Activated CD4-positive, alpha-beta T cell treated with anti-CD3 and anti-CD28 coated beads, Interleukin-2, amount 10 ng/mL, durations not matched to agents 7 days and 5 days (primary cell): ENCODE results near the gene ITPR1. TPM values are rescaled to one million over a fixed set of nuclear protein-coding genes. Genes with fewer than 3 reads are reported as not detected.

Source experiments
- CTCF ChIA-PET: fragments of 350-600 bp; sonication (Branson Sonifier 250); formaldehyde crosslinking; loops from one replicate; lab custom pipeline; 2021; ENCODE audit warnings: antibody characterized with exemption; lab: Charles Lee
- POLR2A ChIA-PET: fragments of 350-600 bp; sonication (Branson Sonifier 250); formaldehyde crosslinking; loops from one replicate; lab custom pipeline; 2021; ENCODE audit warnings: antibody characterized with exemption; lab: Charles Lee
- DNase-seq: peaks from one replicate; pipeline ENCODE4 v3.0.0-alpha.2; 2020
- H3K27ac Mint-ChIP-seq: one replicate; pipeline ENCODE4 v1.8.0; 2021; ENCODE audit warnings: mild to moderate bottlenecking, moderate library complexity, mixed read lengths
- H3K27me3 Mint-ChIP-seq: one replicate; pipeline ENCODE4 v1.8.0; 2021; ENCODE audit warnings: mixed read lengths
- H3K36me3 Mint-ChIP-seq: one replicate; pipeline ENCODE4 v1.8.0; 2021; ENCODE audit warnings: low read depth, mixed read lengths
- H3K4me1 Mint-ChIP-seq: one replicate; pipeline ENCODE4 v1.8.0; 2021; ENCODE audit warnings: mixed read lengths
- H3K4me3 Mint-ChIP-seq: one replicate; pipeline ENCODE4 v1.8.0; 2021; ENCODE audit warnings: mild to moderate bottlenecking, moderate library complexity, mixed read lengths
- H3K9me3 Mint-ChIP-seq: one replicate; pipeline ENCODE4 v1.8.0; 2021; ENCODE audit warnings: mixed read lengths
- total RNA-seq, 2 experiments: library from RNA; stranded (reverse); gene quantifications; one replicate each; pipeline ENCODE4 v1.2.3, GENCODE V29; 2021

Gene ITPR1
- total RNA-seq, 2 experiments from 2014 or later = 42.3 to 44.7 TPM

GRCh38 chr3:4551051-4551711, 58.0 kb downstream of the ITPR1 start:
- Mint-ChIP-seq H3K4me1 (no peaks in the 10 kb centered on the region), H3K4me3 (no peak overlapping the region), H3K36me3 (no peaks in the 10 kb centered on the region), H3K27me3 (no peaks in the 10 kb centered on the region), H3K9me3 (no peaks in the 10 kb centered on the region), H3K27ac (no peak overlapping the region)
- ChIA-PET POLR2A (no interaction called here), CTCF (interaction anchor here (0.7 kb wide), 1 partner anchor 16 kb away, joined by 3 read pairs; no protein-coding TSS in a partner anchor)
- no peak for DNase-seq

GRCh38 chr3:4551794-4552442, 58.8 kb downstream of the ITPR1 start:
- Mint-ChIP-seq H3K27me3 (no peaks in the 10 kb centered on the region), H3K4me3 (no peak overlapping the region), H3K36me3 (no peaks in the 10 kb centered on the region), H3K27ac (no peak overlapping the region), H3K9me3 (peaks cover 2% of the 10 kb centered on the region), H3K4me1 (no peaks in the 10 kb centered on the region)
- CTCF ChIA-PET = interaction anchor here (0.7 to 1.5 kb wide), 2 partner anchors 7 to 15 kb away, joined by 3 to 7 read pairs; no protein-coding TSS in a partner anchor
- no peak for DNase-seq
- POLR2A ChIA-PET = no interaction called here

- no peaks in the 10 kb centered on the region for H3K4me1 Mint-ChIP-seq
- H3K27ac Mint-ChIP-seq = no peak overlapping the region
- peaks cover 2% of the 10 kb centered on the region for H3K36me3 Mint-ChIP-seq
- POLR2A ChIA-PET = no interaction called here
- CTCF ChIA-PET = interaction anchor here (0.6 to 1.5 kb wide), 4 partner anchors 8 to 1749 kb away, joined by 3 to 7 read pairs (median 4); no protein-coding TSS in a partner anchor
- H3K9me3 Mint-ChIP-seq = peaks cover 5% of the 10 kb centered on the region
- H3K27me3 Mint-ChIP-seq = no peaks in the 10 kb centered on the region
- DNase-seq = no peak
- H3K4me3 Mint-ChIP-seq = no peak overlapping the region
Measured at GRCh38 chr3:4552811-4553210, 59.7 kb downstream of the ITPR1 start.

- no peaks in the 10 kb centered on the region for H3K4me1 Mint-ChIP-seq
- no peak overlapping the region for H3K4me3 Mint-ChIP-seq
- ChIA-PET POLR2A (no interaction called here), CTCF (interaction anchor here (1.0 kb wide), 1 partner anchor 32 kb away, joined by 3 read pairs; no protein-coding TSS in a partner anchor)
- DNase-seq = no peak
- peaks cover 9% of the 10 kb centered on the region for H3K9me3 Mint-ChIP-seq
- H3K27me3 Mint-ChIP-seq = no peaks in the 10 kb centered on the region
- H3K36me3 Mint-ChIP-seq = peaks cover 2% of the 10 kb centered on the region
- no peak overlapping the region for H3K27ac Mint-ChIP-seq
Measured at GRCh38 chr3:4561661-4562060, 68.5 kb downstream of the ITPR1 start.

- ChIA-PET POLR2A (no interaction called here), CTCF (interaction anchor here (1.0 kb wide), 1 partner anchor 31 kb away, joined by 3 read pairs; no protein-coding TSS in a partner anchor)
- Mint-ChIP-seq H3K4me1 (no peaks in the 10 kb centered on the region), H3K36me3 (no peaks in the 10 kb centered on the region), H3K27me3 (no peaks in the 10 kb centered on the region), H3K9me3 (peaks cover 7% of the 10 kb centered on the region), H3K4me3 (no peak overlapping the region), H3K27ac (no peak overlapping the region)
- DNase-seq = no peak
Measured at GRCh38 chr3:4562595-4562994, 69.4 kb downstream of the ITPR1 start.

- H3K4me1 Mint-ChIP-seq = no peaks in the 10 kb centered on the region
- no peak overlapping the region for H3K27ac Mint-ChIP-seq
- ChIA-PET POLR2A (no interaction called here), CTCF (no interaction called here)
- no peaks in the 10 kb centered on the region for H3K36me3 Mint-ChIP-seq
- H3K4me3 Mint-ChIP-seq = no peak overlapping the region
- no peak for DNase-seq
- H3K9me3 Mint-ChIP-seq = no peaks in the 10 kb centered on the region
- H3K27me3 Mint-ChIP-seq = no peaks in the 10 kb centered on the region
Measured at GRCh38 chr3:4564270-4564669, 71.1 kb downstream of the ITPR1 start.

- no peaks in the 10 kb centered on the region for H3K36me3 Mint-ChIP-seq
- H3K4me3 Mint-ChIP-seq = no peak overlapping the region
- no peak for DNase-seq
- no peaks in the 10 kb centered on the region for H3K27me3 Mint-ChIP-seq
- CTCF ChIA-PET = no interaction called here
- no peak overlapping the region for H3K27ac Mint-ChIP-seq
- no peaks in the 10 kb centered on the region for H3K4me1 Mint-ChIP-seq
- POLR2A ChIA-PET = no interaction called here
- H3K9me3 Mint-ChIP-seq = no peaks in the 10 kb centered on the region
Measured at GRCh38 chr3:4564928-4565586, 71.9 kb downstream of the ITPR1 start.

GRCh38 chr3:4565809-4566501, 72.8 kb downstream of the ITPR1 start:
- POLR2A ChIA-PET = no interaction called here
- no peaks in the 10 kb centered on the region for H3K9me3 Mint-ChIP-seq
- no peaks in the 10 kb centered on the region for H3K27me3 Mint-ChIP-seq
- peaks cover 2% of the 10 kb centered on the region for H3K4me1 Mint-ChIP-seq
- no peak for DNase-seq
- no peak overlapping the region for H3K27ac Mint-ChIP-seq
- no peaks in the 10 kb centered on the region for H3K36me3 Mint-ChIP-seq
- CTCF ChIA-PET = interaction anchor here (0.6 to 1.4 kb wide), 5 partner anchors 13 to 132 kb away, joined by 3 to 4 read pairs (median 3); no protein-coding TSS in a partner anchor
- no peak overlapping the region for H3K4me3 Mint-ChIP-seq

GRCh38 chr3:4568841-4569240, 75.7 kb downstream of the ITPR1 start:
- H3K4me1 Mint-ChIP-seq = peaks cover 3% of the 10 kb centered on the region
- POLR2A ChIA-PET = no interaction called here
- DNase-seq = no peak
- CTCF ChIA-PET = interaction anchor here (2.1 kb wide), 1 partner anchor 24 kb away, joined by 5 read pairs; no protein-coding TSS in a partner anchor
- no peak overlapping the region for H3K4me3 Mint-ChIP-seq
- H3K27me3 Mint-ChIP-seq = no peaks in the 10 kb centered on the region
- no peaks in the 10 kb centered on the region for H3K9me3 Mint-ChIP-seq
- H3K27ac Mint-ChIP-seq = no peak overlapping the region
- no peaks in the 10 kb centered on the region for H3K36me3 Mint-ChIP-seq

GRCh38 chr3:4570840-4571621, 77.9 kb downstream of the ITPR1 start:
- no peak overlapping the region for H3K27ac Mint-ChIP-seq
- peaks cover 3% of the 10 kb centered on the region for H3K4me1 Mint-ChIP-seq
- H3K36me3 Mint-ChIP-seq = no peaks in the 10 kb centered on the region
- no peaks in the 10 kb centered on the region for H3K9me3 Mint-ChIP-seq
- H3K4me3 Mint-ChIP-seq = no peak overlapping the region
- ChIA-PET CTCF (interaction anchor here (0.5 to 1.6 kb wide), 3 partner anchors 14 to 52 kb away, joined by 3 read pairs; no protein-coding TSS in a partner anchor), POLR2A (no interaction called here)
- no peak for DNase-seq
- H3K27me3 Mint-ChIP-seq = no peaks in the 10 kb centered on the region

- no peak overlapping the region for H3K27ac Mint-ChIP-seq
- CTCF ChIA-PET = interaction anchor here (1.1 to 1.6 kb wide), 2 partner anchors 13 to 53 kb away, joined by 3 read pairs; no protein-coding TSS in a partner anchor
- H3K9me3 Mint-ChIP-seq = no peaks in the 10 kb centered on the region
Measured at GRCh38 chr3:4571690-4572334, 78.7 kb downstream of the ITPR1 start.

More at GRCh38 chr3:4571690-4572334, 78.7 kb downstream of the ITPR1 start:
- no peak overlapping the region for H3K4me3 Mint-ChIP-seq
- H3K4me1 Mint-ChIP-seq = peaks cover 3% of the 10 kb centered on the region
- no peak for DNase-seq
- POLR2A ChIA-PET = no interaction called here
- H3K27me3 Mint-ChIP-seq = no peaks in the 10 kb centered on the region
- H3K36me3 Mint-ChIP-seq = no peaks in the 10 kb centered on the region
